Transverse colon (tissue), 4 donors: ENCODE data around the gene IGFL2. TPM values are rescaled to one million over a fixed set of nuclear protein-coding genes. Genes with fewer than 3 reads are reported as not detected.
"Not testable (repeated sequence)": the region's sequence is repeated elsewhere in the genome, so short reads cannot be mapped to it uniquely, and the experiment has no call there.

Experiments
- DNase-seq: peaks from one replicate; pipeline ENCODE4 v3.0.0-alpha.2; 2019
- H3K27ac ChIP-seq, 4 donors: fragments of 200-600 bp; sonication (generic); 2 replicates each; pipeline ENCODE4 v1.5.1; 2016 to 2018; ENCODE audit warnings: inconsistent platforms in 4 of 4
- H3K27me3 ChIP-seq: fragments of 200-600 bp; sonication (generic); 2 replicates; pipeline ENCODE4 v1.5.1; 2017; ENCODE audit warnings: inconsistent platforms
- H3K36me3 ChIP-seq, 4 donors: fragments of 200-600 bp; sonication (generic); 2 replicates each; pipeline ENCODE4 v1.5.1; 2017 to 2019; ENCODE audit warnings: inconsistent platforms in 4 of 4
- H3K4me1 ChIP-seq, 4 donors: fragments of 200-600 bp; sonication (generic); 2 replicates each; pipeline ENCODE4 v1.5.1; 2017 to 2020; ENCODE audit warnings: inconsistent platforms in 4 of 4
- H3K4me3 ChIP-seq, 4 donors: fragments of 200-600 bp; sonication (generic); 1 replicate in 1 of 4; 2 replicates in 3 of 4; pipeline versions ENCODE4 v1.5.1 to v1.6.1; 2017 to 2019; ENCODE audit warnings: inconsistent platforms in 4 of 4
- H3K9me3 ChIP-seq, 2 donors: fragments of 200-600 bp; sonication (generic); 2 replicates each; pipeline ENCODE4 v1.5.1; 2017 to 2019; ENCODE audit warnings: inconsistent platforms in 2 of 2
- CTCF ChIP-seq, 5 experiments: fragments of 200-600 bp in 3 of 5; fragments of 450-650 bp in 2 of 5; sonication (generic) in 3 of 5; IDR thresholded peaks; 1 replicate in 2 of 5; 2 replicates in 3 of 5; pipeline ENCODE4 v1.5.1; 2016 to 2017; ENCODE audit warnings: antibody characterized with exemption in 5 of 5, inconsistent platforms in 3 of 5, mild to moderate bottlenecking in 2 of 5, moderate library complexity in 1 of 5
- EP300 ChIP-seq: sonication (generic); formaldehyde crosslinking; IDR thresholded peaks from one replicate; pipeline ENCODE4 v1.6.1; 2017; ENCODE audit warnings: antibody characterized with exemption, low read depth
- POLR2A ChIP-seq: fragments of 450-650 bp; IDR thresholded peaks from one replicate; pipeline ENCODE4 v1.6.1; 2016; ENCODE audit warnings: antibody characterized with exemption, mild to moderate bottlenecking, moderate library complexity
- POLR2AphosphoS5 ChIP-seq, 3 donors: sonication (generic); formaldehyde crosslinking; IDR thresholded peaks; one replicate each; pipeline ENCODE4 v1.6.1; 2016; ENCODE audit warnings: antibody characterized with exemption in 3 of 3
- WGBS, 2 donors: methylation state at CpG; one replicate each; pipeline ENCODE4 v1.1.5; 2018; ENCODE audit warnings: low coverage in 1 of 2; 5-methylcytosine and 5-hydroxymethylcytosine counted together
- in situ Hi-C, 4 donors: fragments of 200-750 bp; cut with MboI; loops; one replicate each; pipeline versions ENCODE4 v1.15.0 to v1.15.1; 2017; ENCODE audit warnings: low sequenced_read_pairs in 3 of 4, low pct_ligation_motif_present in 1 of 4, low pct_unique_long_range_greater_than_20kb in 1 of 4
- intact Hi-C: fragments of 100-400 bp; cut with DNase I; formaldehyde crosslinking; loops from one replicate; pipeline ENCODE4 v1.15.1; 2023; ENCODE audit warnings: low total_unique reads
- total RNA-seq, 4 donors: library from RNA; depleted of rRNA; stranded (reverse); fragments of >200 nt; gene quantifications; one replicate each; pipeline ENCODE4 v1.1.0, GENCODE V29; 2016

The IGFL2 gene
- total RNA-seq, 4 donors from 2014 or later, result not detected

- Histone ChIP-seq H3K36me3 (no peaks in the 10 kb centered on the region), H3K27ac (no peak overlapping the region), H3K9me3 (no peaks in the 10 kb centered on the region), H3K4me3 (no peak overlapping the region), H3K4me1 (no peaks in the 10 kb centered on the region), H3K27me3 (peaks cover 49% of the 10 kb centered on the region)
- no peak for TF ChIP-seq POLR2AphosphoS5 (IDR thresholded peaks at IDR 0.05)
- no peak for TF ChIP-seq EP300
- no peak for TF ChIP-seq POLR2A
- TF ChIP-seq CTCF (IDR thresholded peaks at IDR 0.05), result no peak
- in situ Hi-C loops (loop anchor here in 3 of 4 donors (10.0 kb wide), 2 partner anchors 110 to 170 kb away; partner anchors contain the start of gene PGLYRP1 (in 1 of the 3)), intact Hi-C loops (no loop called here)
- DNase-seq, result no peak
- WGBS, 2 donors, result 76 to 86% methylated on average over 3 of the region's 3 CpGs
Measured at GRCh38 chr19:46195104-46195503, 47.1 kb downstream of the IGFL2 start.

- in situ Hi-C loops, result loop anchor here in 3 of 4 donors (10.0 kb wide), 2 partner anchors 111 to 171 kb away; partner anchors contain the start of gene PGLYRP1 (in 1 of the 3)
- H3K27ac ChIP-seq, DNase-seq, H3K4me1 ChIP-seq, H3K4me3 ChIP-seq, H3K9me3 ChIP-seq, H3K36me3 ChIP-seq, intact Hi-C loops: not testable (repeated sequence)
- H3K27me3 ChIP-seq, result peaks cover 41% of the 10 kb centered on the region
- WGBS, 2 donors, result 68% methylated on average over 7 of the region's 7 CpGs; no CpG with 5 or more reads in 1 of the 2 donors
Measured at GRCh38 chr19:46195919-46196318, 47.9 kb downstream of the IGFL2 start.

GRCh38 chr19:46196410-46197124 lies 48.5 kb downstream of the IGFL2 start:
- Histone ChIP-seq H3K9me3 (no peaks in the 10 kb centered on the region), H3K27ac (no peak overlapping the region), H3K4me3 (no peak overlapping the region), H3K27me3 (peaks cover 34% of the 10 kb centered on the region), H3K4me1 (no peaks in the 10 kb centered on the region), H3K36me3 (no peaks in the 10 kb centered on the region)
- intact Hi-C loops (no loop called here), in situ Hi-C loops (loop anchor here in 3 of 4 donors (10.0 kb wide), 2 partner anchors 112 to 172 kb away; partner anchors contain the start of gene PGLYRP1 (in 1 of the 3))
- DNase-seq, result no peak
- no peak for TF ChIP-seq EP300
- no peak for TF ChIP-seq CTCF (IDR thresholded peaks at IDR 0.05)
- TF ChIP-seq POLR2A, result no peak
- 44% methylated on average over 8 of the region's 8 CpGs; no CpG with 5 or more reads in 1 of the 2 donors for WGBS, 2 donors

GRCh38 chr19:46197314-46198070 lies 49.5 kb downstream of the IGFL2 start:
- no peak for TF ChIP-seq CTCF (IDR thresholded peaks at IDR 0.05)
- no peak for TF ChIP-seq POLR2A
- no peak for TF ChIP-seq EP300
- no peak for TF ChIP-seq POLR2AphosphoS5 (IDR thresholded peaks at IDR 0.05)
- Histone ChIP-seq H3K4me1 (no peaks in the 10 kb centered on the region), H3K36me3 (no peaks in the 10 kb centered on the region), H3K27ac (no peak overlapping the region), H3K27me3 (peaks cover 26% of the 10 kb centered on the region), H3K4me3 (no peak overlapping the region), H3K9me3 (no peaks in the 10 kb centered on the region)
- 55% methylated on average over 4 of the region's 4 CpGs; no CpG with 5 or more reads in 1 of the 2 donors for WGBS, 2 donors
- in situ Hi-C loops, result loop anchor here in 3 of 4 donors (10.0 kb wide), 2 partner anchors 113 to 173 kb away; partner anchors contain the start of gene PGLYRP1 (in 1 of the 3)
- DNase-seq, result no peak
- intact Hi-C loops, result no loop called here
